HFF-Myc (cell line): ENCODE results near the gene ARHGEF4.

Source experiments
- DNase-seq: peaks from one replicate; pipeline ENCODE4 v3.0.0-alpha.2; 2011; ENCODE audit warnings: low read depth; ENCODE audit errors: extremely low read depth
- H3K4me3 ChIP-seq: replicated peaks from 2 replicates; pipeline ENCODE4 v1.5.1; 2011; ENCODE audit warnings: low read depth, mild to moderate bottlenecking, control low read depth, low read length
- TF ChIP-seq, protein P1 (sequence below): IDR thresholded peaks from 2 replicates; pipeline ENCODE4 v1.5.1; 2012; ENCODE audit warnings: mild to moderate bottlenecking, low read depth, low read length, control low read depth; ENCODE audit errors: missing control alignments

The ARHGEF4 gene

GRCh38 chr2:131031431-131031841 lies 194.7 kb downstream of the ARHGEF4 start:
- TF ChIP-seq, protein P1, sequence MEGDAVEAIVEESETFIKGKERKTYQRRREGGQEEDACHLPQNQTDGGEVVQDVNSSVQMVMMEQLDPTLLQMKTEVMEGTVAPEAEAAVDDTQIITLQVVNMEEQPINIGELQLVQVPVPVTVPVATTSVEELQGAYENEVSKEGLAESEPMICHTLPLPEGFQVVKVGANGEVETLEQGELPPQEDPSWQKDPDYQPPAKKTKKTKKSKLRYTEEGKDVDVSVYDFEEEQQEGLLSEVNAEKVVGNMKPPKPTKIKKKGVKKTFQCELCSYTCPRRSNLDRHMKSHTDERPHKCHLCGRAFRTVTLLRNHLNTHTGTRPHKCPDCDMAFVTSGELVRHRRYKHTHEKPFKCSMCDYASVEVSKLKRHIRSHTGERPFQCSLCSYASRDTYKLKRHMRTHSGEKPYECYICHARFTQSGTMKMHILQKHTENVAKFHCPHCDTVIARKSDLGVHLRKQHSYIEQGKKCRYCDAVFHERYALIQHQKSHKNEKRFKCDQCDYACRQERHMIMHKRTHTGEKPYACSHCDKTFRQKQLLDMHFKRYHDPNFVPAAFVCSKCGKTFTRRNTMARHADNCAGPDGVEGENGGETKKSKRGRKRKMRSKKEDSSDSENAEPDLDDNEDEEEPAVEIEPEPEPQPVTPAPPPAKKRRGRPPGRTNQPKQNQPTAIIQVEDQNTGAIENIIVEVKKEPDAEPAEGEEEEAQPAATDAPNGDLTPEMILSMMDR, result no peak
- no peak overlapping the region for H3K4me3 ChIP-seq
- no peak for DNase-seq

- TF ChIP-seq, protein P1, result no peak
Observed at GRCh38 chr2:131031875-131032274, 195.2 kb downstream of the ARHGEF4 start.

DNA sequence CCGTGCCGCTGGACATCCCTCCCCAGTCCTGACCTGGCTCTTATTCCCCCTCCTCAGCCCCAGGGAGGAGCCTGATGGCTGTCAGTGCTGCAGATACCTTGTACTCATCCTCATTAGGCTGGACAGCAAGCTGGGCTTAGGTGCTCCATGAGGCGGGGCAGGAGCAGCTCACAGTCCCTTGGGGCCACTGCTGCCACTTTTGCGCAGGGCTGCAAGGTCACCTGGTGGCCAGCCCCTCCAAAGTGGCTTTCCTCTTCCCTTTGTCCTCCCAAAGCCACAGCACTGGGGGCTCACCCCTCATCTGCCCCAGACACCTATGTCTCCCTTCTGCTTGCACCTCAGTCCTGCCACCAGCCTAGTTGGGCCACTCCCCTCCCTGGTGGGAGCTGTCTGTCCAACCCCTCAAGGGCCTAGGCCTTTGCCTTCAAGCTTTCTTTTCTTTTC lies 195.7 kb downstream of the ARHGEF4 start:
- TF ChIP-seq, protein P1, result no peak
- DNase-seq, result no peak
- H3K4me3 ChIP-seq, result no peak overlapping the region

More at GRCh38 chr2:131031875-131032274, 195.2 kb downstream of the ARHGEF4 start:
- H3K4me3 ChIP-seq, result no peak overlapping the region
- no peak for DNase-seq

GRCh38 chr2:131033786-131034121 lies 197.0 kb downstream of the ARHGEF4 start:
- DNase-seq, result no peak
- H3K4me3 ChIP-seq, result no peak overlapping the region
- TF ChIP-seq, protein P1, result no peak

DNA sequence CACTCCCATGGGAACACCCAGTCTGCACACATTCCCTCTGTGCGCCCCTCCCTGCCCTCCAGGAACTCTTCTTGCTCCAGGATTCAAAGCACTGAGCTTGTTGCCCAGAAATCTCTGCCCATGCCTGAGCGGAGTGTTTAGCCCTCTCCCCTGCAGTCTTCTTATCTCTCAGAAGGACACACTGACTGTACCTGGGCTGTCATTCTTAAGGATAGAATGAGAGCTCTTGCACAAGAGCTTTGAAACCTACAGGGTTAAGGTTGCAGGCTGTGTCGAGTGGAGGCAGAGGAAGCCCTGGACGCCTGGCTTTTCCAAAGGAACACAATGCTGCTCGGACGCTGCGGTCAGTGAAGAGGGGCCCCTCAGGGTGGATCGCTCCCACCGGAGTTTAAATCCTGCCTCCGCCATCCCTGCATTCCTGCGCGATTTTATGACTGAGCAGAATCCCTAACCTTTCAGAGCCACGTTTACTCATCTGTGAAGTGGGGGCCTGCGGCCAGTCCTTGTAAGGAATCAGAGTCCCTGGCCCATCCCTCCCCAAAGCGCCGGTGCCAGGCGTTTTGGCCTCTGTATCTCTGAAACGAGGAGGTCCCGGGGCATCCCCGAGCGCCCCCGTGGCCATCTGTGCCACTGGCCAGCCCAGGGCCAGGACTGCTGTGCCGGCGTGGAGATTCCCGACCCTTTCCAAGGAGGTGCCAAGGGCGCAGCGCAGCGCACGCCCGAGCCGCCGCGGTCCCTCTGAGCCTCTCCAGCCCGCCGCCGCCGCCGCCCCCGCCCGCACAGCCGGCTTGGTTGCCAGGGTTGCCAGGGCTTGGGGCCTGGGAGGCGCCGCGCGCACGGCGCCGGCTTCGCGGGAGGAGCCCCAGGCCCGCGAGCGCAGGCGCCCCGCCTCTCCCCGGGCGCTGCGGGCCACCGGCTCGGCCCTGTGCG lies 197.7 kb downstream of the ARHGEF4 start:
- TF ChIP-seq, protein P1, result no peak
- H3K4me3 ChIP-seq, result peak overlapping the region; percentile 23
- DNase-seq, result no peak

DNA sequence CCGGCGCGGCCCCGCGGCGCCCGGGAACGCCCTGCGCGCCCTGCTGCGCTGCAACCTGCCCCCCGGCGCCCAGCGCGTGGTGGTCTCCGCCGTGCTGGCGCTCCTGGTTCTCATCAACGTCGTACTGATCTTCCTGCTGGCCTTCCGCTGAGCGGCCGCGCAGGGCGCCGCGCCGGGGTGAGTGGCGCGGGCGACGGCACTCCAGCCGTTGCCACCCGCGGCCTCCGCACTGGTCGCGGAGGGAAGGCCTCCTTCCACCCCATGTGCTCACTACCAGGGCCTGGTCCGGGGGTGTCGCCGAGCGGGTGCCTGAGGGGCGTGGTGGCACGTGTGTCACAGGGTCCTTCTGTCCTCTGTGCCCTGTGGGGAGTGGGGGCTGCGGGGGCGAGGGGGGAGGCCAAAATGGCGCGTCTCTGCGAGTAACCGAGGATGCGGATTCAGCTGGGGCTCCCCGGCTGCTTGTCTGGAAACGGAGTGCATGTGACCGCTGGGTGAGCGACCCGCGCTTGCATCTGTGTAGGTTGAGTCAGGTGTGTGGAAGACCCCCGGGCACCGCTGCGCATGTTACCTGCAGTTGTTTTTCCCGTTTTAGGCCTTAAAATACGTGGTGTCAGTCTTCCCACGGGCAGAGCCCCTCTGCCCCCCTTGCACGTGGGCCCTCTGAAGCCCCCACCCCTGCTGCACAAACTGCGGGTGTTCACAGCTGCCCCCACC lies 198.6 kb downstream of the ARHGEF4 start:
- TF ChIP-seq, protein P1, result no peak
- peak overlapping the region; percentile 28 for H3K4me3 ChIP-seq
- no peak for DNase-seq
